Stimulated activated CD4-positive, alpha-beta T cell treated with anti-CD3 and anti-CD28 coated beads, Interleukin-12 subunit alpha, Interleukin-12 subunit beta, amount 100 ng/mL, for 48 hours (primary cell): ENCODE measurements around the gene XYLT1.

Source experiments
- DNase-seq, 3 donors: peaks; one replicate each; pipeline ENCODE4 v3.0.0-alpha.2; 2020; ENCODE audit warnings: low read depth in 2 of 3, low spot score in 1 of 3

XYLT1 gene

DNA sequence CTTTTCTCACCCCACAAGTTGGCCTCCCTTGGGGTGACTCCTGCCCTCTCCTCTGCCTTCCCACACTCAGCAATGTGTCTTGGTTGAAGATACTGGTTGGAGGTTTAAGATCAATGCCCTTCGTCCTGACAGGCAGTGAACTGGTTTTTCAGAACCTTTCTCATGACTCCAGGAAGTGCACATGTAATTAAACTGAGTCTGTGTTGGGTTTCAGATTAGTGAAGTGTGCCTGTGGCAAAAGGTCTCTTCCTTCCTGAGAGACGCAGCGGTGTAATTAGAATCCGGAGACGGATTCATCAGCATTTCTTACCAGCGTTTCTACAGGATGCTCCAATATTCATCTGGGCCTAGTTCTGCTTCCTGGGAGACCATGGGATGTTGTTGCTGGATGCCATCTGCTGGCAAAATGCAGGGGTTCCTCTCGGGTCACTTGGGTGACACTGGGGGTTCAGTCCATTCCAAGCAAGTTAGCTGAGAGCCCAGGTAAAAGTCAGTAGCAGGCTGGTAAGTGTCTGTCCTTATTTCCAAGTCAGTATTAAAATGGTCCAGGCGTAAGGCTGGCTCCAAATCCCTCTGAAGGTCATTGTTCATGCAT lies 233.3 kb downstream of the XYLT1 start:
- DNase-seq: no peak

DNA sequence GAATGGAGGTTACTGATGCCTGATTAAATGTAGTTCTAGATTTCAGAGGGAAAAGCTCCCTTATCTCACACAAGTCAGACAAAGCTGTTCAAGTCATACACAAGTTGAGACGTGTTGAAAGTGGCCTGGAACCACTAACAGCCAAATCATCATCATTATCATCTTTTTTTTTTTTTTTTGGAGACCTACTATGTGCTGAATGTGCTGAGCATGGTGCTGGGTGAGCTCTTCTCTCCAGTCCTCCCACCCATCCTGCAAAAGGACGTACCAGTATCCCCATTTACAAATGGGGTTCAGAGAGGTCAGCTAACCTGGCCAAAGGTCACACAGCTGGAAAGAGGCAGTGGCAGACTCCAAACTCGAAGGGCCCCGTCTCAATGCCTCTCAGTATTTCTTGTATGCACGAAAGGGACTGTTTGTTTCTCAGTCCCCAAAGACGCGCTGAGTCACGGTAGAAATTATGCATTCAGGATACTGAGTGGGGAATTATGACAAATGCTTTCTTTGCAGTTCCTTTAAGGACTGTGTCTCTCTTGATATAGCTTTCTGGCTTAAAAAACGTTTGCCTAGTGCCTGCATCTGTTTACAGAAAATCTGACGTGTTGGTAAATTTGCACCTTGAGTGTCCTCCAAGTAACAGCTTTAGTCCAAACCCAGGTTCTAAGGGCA lies 235.5 kb downstream of the XYLT1 start:
- no peak for DNase-seq

DNA sequence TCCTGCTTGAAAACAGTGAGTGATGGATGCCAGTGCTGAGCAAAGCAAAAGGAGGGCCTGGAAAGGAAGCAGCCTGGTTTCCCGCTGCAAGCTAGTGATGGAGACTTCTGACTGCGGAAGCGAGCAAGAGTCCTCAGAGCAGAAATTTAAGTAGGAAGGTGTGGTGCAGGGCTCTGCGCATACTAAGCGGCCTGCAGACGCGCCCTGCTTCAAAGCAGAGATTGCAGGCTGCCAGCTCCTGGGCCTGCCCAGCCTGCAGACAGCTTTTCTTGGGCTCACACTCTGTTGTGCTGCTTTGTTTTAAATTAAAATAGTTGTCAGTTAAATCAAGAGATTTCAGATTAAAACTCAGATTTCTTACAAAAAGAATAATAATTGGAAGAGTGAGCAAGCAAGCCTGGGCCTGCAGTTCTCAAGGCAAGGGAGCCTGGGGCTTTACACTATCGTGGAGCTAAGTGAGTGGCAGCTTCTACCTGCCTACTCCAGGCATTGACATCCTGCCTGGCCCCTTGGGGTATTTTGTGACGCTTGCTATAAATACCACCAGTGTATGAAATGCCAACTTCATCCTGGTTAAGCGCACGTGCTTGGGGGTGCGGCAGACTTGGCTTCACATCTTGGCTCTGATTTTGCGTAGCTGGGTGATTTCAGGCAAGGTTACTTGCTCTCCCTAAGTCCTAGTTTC lies 237.3 kb downstream of the XYLT1 start:
- no peak for DNase-seq

GRCh38 chr16:17232487-17232886 lies 238.3 kb downstream of the XYLT1 start:
- no peak for DNase-seq

- no peak for DNase-seq
Observed at GRCh38 chr16:17231972-17232371, 238.8 kb downstream of the XYLT1 start.

- DNase-seq: no peak
Observed at GRCh38 chr16:17230932-17231581, 239.7 kb downstream of the XYLT1 start.

DNA sequence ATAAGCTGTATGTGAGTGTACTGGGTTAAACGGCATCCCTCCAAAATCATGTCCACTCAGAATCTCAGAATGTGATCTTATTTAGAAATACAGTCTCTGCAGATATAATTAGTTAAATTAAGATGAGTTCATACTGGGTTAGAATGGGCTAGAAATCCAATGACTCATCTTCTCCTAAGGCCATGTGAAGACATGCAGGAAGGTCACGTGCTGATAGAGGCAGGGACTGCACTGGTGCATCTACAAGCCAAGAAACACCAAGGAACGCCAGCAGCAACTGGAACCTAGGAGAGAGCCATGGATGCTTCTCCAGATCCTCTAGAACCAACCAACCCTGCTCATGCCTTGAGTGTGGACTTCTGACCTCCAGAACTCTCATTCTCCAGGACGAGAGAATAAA lies 241.0 kb downstream of the XYLT1 start:
- DNase-seq: no peak

DNA sequence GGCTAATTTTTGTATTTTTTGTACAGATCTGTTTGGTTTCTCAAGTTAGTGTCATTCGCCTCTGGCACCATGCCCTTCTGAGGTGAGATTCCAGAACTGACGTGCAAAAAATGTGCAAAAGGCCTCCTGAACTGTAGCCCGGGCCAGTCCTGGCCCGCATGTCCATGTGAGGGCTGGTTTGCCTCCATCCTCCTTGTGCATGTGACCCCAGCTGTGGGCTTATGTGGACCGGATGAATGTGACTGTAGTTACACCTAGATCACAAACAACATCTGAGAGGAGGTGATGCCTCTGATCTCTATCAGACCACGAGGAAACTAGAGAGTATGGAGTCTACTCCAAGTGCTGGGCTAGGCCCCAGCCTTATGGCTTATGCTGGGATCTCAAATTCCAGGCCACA lies 241.6 kb downstream of the XYLT1 start:
- DNase-seq: no peak

GRCh38 chr16:17228708-17229055 lies 242.1 kb downstream of the XYLT1 start:
- DNase-seq: no peak

DNA sequence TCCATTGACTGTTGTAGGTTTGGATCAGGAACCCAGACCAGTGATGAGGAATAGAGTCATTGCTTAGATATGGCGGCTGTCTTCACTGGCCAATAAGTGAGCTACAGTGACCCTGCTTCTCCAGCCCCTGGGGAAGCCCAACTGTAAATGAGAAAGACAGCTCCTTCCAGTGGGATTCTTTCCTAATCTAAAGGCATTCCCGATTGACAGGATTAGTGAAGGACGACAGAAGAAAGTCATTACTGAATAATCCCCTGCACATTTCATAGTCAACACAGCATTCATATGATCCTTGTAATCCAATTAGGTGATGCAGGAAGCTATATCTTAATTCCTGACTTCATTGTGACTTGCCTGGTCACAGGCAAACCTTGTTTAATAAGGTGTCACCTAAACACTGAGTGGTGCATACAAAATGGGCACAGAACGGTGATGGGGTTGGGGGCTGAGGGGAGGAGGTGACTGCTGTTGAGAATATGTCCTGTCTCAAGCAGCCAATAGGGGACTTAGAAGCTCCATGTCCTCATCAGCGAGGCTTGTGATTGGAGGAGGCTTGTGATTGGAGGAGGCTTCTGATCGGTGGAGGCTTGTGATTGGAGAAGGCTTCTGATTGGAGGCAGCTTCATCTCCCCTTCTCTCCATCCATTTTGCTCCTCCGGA lies 242.6 kb downstream of the XYLT1 start:
- DNase-seq: no peak

- no peak for DNase-seq
Observed at GRCh38 chr16:17227278-17227677, 243.5 kb downstream of the XYLT1 start.

DNA sequence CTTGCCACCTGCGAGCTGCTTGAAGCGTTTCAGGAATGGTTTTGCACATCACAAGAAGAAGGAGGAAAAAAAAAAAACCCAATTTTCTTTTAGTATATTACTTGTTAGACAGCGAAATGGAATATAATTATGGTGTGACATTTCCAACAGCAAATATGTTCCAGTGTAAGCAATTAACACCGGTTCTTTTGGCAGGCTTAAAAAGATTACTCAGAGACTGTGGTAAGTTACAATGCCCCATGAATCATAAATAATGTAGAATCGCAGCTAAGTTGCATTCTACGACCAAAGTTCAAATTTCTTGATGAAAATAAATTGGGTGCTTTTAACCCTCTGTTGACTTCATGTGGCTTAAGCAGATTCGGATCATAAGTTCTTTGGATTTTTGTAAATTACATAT lies 245.2 kb downstream of the XYLT1 start:
- DNase-seq: no peak

GRCh38 chr16:17224879-17225281 lies 245.9 kb downstream of the XYLT1 start:
- DNase-seq: no peak

- DNase-seq: no peak
Observed at GRCh38 chr16:17224350-17224749, 246.4 kb downstream of the XYLT1 start.

GRCh38 chr16:17223576-17223975 lies 247.2 kb downstream of the XYLT1 start:
- DNase-seq: no peak

DNA sequence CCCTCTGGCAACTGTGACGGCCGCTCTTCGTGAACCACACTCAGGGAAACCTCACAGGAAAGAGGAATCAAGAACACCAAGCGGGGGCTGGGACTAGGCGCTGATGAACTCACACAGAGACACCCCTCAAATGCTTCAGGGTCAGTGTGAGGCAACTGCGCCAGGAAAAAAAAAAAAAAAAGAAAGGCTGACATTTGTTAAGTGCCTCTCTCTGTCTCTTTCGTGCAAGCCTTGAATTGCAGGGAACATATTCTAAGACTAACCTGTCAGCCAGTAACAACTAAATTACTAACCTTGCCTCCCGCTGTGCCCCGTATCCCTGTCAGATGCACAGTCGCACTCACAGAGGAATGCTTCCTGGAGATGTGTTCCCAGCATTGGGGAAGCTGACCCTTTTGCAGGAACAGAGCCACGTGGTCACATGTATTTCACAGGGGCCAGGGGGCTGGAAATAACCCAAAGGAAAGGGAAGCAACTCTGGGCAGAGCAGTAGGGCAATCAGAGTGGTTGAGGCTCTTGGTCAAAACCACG lies 247.8 kb downstream of the XYLT1 start:
- DNase-seq: no peak

- no peak for DNase-seq
Observed at GRCh38 chr16:17219991-17220390, 250.8 kb downstream of the XYLT1 start.

DNA sequence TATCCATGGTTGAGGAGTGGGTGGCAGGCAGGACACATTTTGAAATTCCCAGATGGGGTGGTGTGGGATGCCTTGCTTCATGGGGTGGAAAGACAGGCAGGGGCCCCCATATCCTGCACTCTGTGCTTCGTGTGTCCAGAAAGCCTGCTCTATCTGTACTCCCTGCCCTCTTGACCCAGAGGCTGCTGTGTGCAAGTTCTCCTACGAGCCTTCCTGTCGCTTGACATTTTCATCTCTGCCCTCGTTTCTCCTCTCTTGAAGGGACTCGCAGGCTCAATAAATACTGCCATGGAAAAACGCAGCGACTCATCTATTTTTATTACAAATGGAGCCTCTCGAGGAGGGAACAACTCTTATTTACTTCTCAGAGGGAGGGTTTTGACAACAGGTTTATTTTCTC lies 254.8 kb downstream of the XYLT1 start:
- DNase-seq: no peak

DNA sequence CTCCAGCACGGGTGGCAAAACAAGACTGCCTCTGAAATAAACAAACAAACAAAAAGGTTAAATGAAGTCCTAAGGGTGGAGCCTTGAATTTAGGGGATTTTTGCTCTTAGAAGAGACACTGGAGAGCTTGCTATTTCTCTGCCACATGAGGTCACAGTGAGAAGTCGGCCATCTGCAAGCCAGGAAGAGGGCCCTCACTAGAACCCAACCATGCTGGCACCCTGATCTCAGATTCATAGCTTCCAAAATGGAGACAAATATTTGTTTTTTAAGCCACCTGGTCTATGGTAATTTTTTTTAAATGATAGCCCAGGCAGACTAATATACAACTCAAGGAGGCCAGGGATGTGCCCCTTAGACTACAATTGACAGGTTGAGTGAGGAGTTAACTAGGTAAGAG lies 255.5 kb downstream of the XYLT1 start:
- no peak for DNase-seq

- no peak for DNase-seq
Observed at GRCh38 chr16:17213974-17214373, 256.8 kb downstream of the XYLT1 start.

- no peak for DNase-seq
Observed at GRCh38 chr16:17213025-17213424, 257.7 kb downstream of the XYLT1 start.
